ENCODE measurements around the gene IFT25.

Gene IFT25

GRCh38 chr1:53956308-53957168 lies 11.0 kb upstream of the IFT25 start:
- no peak for DNase-seq (ENCODE audit: low spot score)

GRCh38 chr1:53954128-53954527 lies 8.6 kb upstream of the IFT25 start:
- DNase-seq (ENCODE audit: low spot score) = no peak

DNA sequence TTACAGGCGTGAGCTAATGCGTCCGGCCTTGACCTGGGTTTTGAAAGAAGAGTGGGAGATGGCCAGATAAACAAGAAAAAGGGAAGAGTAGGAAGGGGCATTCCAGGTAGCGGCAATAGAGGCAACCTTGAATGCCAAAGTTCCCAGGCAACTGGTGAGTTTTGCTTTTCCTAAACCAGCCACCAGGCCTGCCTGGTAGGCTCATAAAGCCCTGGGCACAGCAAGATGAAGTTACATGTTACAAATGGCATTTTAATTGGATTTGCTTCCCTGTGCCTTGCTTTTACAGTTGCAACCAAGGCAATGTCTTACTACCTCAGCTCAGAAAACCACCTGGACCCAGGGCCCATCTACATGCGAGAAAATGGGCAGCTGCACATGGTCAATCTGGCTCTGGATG lies 6.2 kb upstream of the IFT25 start:
- DNase-seq (ENCODE audit: low spot score) = no peak

- DNase-seq (ENCODE audit: low spot score) = peak; percentile 63
Measured at GRCh38 chr1:53949023-53949990, 3.8 kb upstream of the IFT25 start.

DNA sequence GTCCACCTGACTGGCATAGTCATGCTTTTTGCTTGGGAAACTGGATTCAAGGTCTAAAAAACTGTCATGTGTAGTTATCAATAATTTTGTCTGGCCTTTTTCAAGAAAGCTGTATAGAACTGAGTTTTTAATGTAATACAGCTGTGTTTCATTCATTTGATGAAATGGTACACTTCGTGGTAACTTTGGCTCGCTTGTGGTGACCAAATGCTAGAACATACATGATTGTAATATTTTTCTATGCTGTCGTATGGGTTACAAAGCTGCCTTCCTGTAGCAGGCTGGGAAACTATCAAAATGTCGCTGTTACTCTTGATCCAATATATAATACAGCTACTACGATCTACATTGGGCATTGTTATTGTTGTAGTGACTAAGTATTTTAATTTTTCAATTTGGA lies 2.8 kb upstream of the IFT25 start:
- no peak for DNase-seq (ENCODE audit: low spot score)

GRCh38 chr1:53947172-53947907 lies 1.8 kb upstream of the IFT25 start:
- no peak for DNase-seq (ENCODE audit: low spot score)

DNA sequence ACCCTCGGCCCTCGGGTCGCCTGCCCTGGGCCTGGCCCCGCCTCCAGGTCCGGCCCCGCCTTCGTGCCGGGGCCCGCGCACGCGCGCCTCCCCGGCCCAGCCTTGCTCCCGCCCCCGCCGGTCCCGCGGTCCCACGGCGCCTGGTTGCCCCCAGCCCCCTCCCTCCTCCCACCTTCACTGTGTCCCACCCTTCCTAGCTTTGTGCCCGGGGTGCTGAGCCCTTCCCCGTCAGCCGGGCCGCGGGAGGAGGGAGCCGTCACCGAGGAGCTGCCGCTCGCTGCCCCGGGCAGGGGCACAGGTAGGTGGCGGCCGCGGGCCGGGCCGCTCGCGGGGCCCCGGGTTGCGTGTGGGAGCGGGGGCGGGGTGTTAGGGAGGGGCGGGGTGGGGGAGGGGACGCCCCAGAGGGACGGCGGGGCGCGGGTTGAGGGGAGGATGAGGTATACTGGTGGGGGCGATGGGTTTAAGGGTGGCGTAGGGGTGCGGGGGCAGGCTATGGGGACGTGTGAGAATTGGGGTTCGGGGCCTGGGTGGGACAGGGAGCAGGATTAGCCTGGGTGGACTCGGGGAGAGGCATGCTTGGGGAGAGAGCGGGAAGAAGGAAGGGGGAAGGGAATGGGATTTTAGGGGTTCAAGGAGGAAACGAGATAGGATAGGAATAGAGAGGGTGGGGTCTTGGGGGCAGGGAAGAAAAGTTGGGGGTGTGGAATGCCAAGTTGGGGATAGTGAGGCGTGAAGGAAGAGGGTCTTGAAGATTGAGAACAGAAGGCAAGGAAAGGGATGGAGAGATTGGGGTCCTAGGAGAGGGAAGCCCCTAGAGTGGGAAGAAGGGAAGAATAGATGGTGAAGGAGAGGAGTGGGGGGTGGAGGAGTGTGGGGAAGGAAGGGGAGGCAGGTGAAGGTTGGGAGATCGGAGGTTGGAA lies 1.0 kb upstream of the IFT25 start, which contains the start of gene LRRC42:
Gene LRRC42, plus strand, starts transcription at position 99 of the 920 bp plus-strand sequence. CDS start 5,650 bp downstream, outside the sequence.
- no peak for DNase-seq (ENCODE audit: low spot score)

DNA sequence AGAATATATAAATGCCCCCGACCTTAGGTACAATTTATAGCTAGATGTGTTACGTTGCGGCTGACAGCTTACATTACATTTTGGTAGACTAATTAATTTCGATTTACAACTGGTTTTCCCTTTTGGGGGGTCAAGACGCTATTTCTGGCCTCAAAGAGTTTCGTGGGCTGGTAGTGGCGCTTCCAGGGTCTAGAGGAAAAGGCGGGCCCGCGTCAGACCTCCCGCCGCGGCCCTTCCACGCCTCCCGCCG lies 391 bp downstream of the IFT25 start:
- DNase-seq (ENCODE audit: low spot score) = no peak

GRCh38 chr1:53944469-53945182 lies 873 bp downstream of the IFT25 start:
- no peak for DNase-seq (ENCODE audit: low spot score)

DNA sequence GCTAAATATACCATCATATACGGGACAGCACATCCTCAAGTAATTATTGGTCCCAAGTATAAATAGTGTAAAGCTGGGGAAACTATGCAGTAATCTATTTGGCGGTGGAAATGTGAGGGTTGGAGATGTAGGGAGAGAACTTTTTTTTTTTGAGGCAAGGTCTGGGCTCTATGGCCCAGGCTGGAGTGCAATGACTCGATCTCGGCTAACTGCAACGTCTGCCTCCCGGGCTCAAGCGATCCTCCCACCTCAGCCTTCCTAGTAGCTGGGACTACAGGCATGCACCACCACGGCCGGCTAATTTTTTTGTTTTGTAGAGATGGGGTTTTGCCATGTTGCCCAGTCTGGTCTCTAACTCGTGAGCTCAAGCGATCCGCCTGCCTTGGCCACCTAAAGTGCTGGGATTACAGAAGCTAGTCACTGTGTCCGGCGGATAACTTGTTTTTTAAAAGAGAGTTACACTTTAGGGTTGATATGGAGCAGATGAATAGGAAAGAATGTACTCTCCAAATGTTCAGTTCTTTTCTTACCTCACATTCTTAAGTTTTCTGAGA lies 1.9 kb downstream of the IFT25 start:
- no peak for DNase-seq (ENCODE audit: low spot score)

DNA sequence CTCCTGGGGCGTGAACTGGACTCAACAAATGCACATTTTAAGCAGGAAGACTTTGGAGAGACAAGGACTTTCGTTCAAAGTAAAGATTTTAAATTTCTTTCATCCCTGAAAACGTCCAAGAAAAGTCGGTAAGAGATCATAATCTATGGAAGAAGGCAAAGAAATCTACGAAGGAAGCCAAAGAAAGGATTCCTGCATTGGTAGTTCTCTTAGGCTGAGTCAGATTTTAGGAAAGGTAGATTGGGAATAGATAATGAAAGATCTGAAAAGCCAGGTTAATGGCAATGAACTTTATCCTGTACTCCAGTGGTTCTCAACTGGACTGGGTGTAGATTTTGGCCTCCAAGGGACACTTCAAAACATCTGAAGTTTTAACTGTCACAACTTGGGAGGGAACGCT lies 2.4 kb downstream of the IFT25 start:
- DNase-seq (ENCODE audit: low spot score) = no peak

GRCh38 chr1:53942127-53942957 lies 3.2 kb downstream of the IFT25 start:
- DNase-seq (ENCODE audit: low spot score) = no peak

GRCh38 chr1:53938136-53938830 lies 7.2 kb downstream of the IFT25 start:
- no peak for DNase-seq (ENCODE audit: low spot score)

DNA sequence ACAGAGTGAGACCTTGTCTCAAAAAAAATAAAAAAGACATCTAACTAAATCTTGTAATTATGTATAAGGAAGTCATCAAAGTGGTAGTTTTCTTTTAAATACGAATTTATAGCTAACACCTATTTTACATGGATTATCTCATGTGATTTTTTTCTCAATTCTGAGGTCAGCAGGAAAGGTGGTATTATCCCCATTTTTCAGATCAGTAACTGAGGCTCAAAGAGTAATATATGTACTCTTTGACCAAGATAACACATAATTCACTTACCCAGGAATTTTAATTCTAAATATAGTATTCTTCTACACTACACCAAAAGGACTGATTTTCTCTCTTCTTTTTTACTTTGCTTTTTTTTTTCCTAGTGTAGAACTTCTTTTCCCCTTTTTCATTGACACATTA lies 9.1 kb downstream of the IFT25 start:
- no peak for DNase-seq (ENCODE audit: low spot score)

GRCh38 chr1:53934170-53934765 lies 11.2 kb downstream of the IFT25 start:
- no peak for DNase-seq (ENCODE audit: low spot score)

DNA sequence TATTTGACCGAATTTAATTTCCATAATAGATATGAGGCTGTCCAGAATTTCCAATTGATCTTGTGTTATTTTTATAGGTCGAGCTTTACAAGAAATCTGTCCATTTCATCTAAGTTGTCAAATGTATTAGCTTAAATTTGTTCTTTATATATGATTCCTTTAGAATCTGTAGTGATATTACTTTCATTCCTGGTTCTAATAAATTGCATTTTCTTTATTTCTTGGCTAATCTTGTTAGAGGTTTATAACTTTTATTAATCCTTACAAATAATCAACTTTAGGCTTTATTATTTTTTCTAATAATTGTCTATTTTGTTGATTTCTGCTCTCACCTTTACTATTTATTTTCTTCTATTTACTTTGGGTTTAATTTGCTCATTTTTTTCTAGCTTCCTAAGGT lies 14.0 kb downstream of the IFT25 start:
- no peak for DNase-seq (ENCODE audit: low spot score)

- DNase-seq (ENCODE audit: low spot score) = no peak
Measured at GRCh38 chr1:53930932-53931331, 14.6 kb downstream of the IFT25 start.

DNA sequence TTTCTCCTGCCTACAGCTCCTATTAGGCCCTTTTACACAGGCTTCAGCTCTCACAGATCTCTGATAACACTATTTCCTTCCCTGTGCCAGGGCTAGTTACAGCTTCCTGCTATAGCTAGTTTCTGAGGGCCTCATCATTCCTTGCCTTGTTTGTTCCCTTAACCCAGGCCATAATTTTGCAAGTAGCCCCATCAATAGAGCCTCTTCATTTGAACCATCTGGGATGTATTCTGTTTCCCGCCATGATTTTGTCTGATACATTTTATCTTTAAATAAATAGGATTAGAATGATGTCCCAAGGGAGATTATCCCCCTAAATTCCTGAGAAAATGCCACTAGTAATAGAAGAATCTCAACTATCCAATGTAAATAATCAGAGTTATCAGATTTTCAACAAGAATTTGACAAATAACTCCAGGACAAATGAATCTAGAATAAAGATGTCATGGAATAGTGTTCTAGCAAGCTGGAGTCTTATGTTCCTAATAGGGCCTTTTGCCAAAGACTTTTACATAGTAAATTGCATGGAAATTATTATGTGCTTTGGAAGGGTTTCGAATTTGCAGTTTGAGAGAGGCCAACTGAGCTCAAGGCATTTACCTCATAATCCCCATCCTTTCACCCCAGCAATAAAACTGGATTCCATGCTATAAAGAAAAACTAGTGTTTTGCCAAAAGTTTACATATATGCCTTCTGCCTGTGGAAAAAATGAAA lies 16.1 kb downstream of the IFT25 start:
- no peak for DNase-seq (ENCODE audit: low spot score)
